ENCODE measurements around the gene LY9.

DNA sequence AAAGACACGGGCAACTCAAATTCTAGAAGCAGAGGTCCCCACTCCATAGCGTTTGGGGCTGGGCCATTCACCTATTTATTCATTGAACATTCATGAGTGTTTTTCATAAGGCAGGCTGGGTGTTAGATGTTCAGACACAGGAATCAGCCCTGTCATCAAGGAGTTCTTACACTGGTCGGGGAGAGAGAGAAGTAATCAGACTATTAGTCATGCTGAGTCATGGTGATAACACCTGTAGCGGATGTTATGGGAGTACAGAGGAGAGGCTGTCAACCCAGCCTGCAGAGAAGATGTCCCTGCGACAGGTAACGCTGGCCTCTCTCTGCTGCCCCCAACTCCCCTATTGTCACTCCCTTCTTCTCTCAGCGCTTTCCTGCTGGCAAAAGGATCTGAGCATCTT lies 17.2 kb downstream of the LY9 start:
- no peak for TF ChIP-seq EZH2 (IDR thresholded peaks at IDR 0.05)
- TF ChIP-seq, protein P1, sequence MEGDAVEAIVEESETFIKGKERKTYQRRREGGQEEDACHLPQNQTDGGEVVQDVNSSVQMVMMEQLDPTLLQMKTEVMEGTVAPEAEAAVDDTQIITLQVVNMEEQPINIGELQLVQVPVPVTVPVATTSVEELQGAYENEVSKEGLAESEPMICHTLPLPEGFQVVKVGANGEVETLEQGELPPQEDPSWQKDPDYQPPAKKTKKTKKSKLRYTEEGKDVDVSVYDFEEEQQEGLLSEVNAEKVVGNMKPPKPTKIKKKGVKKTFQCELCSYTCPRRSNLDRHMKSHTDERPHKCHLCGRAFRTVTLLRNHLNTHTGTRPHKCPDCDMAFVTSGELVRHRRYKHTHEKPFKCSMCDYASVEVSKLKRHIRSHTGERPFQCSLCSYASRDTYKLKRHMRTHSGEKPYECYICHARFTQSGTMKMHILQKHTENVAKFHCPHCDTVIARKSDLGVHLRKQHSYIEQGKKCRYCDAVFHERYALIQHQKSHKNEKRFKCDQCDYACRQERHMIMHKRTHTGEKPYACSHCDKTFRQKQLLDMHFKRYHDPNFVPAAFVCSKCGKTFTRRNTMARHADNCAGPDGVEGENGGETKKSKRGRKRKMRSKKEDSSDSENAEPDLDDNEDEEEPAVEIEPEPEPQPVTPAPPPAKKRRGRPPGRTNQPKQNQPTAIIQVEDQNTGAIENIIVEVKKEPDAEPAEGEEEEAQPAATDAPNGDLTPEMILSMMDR (IDR thresholded peaks at IDR 0.05) = no peak

All from neural progenitor cell (in vitro differentiated cells).